ENCODE data around the gene OXT.
"Not testable (repeated sequence)": the region's sequence is repeated elsewhere in the genome, so short reads cannot be mapped to it uniquely, and the experiment has no call there.

Gene OXT

GRCh38 chr20:3047486-3048419 lies 23.7 kb upstream of the OXT start:
- DNase-seq (ENCODE audit: low read depth in 3 of 3, low spot score in 1 of 3) = no peak

GRCh38 chr20:3051385-3052019 lies 19.9 kb upstream of the OXT start:
- DNase-seq (ENCODE audit: low read depth in 3 of 3, low spot score in 1 of 3) = no peak

DNA sequence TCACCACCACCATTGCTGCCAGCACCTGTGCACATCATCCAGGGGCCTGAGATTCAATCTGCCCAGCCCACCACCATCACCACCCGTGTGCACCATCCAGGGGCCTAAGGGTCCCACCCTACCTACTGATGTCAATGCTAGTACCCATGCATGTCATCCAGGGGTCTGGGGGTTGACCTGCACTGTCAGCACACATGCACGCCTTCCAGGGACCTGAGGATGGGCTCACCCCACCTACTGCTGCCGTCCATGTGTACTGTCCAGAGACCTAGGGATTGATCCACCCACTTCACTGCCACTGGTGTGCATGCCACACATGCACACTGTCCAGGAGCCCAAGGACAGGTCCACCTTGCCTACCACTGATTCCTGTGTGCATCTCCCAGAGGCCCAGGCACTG lies 11.9 kb upstream of the OXT start:
- no peak for DNase-seq (ENCODE audit: low read depth in 3 of 3, low spot score in 1 of 3)

GRCh38 chr20:3064119-3064518 lies 7.3 kb upstream of the OXT start:
- not testable (repeated sequence) for DNase-seq (ENCODE audit: low read depth in 3 of 3, low spot score in 1 of 3)

DNA sequence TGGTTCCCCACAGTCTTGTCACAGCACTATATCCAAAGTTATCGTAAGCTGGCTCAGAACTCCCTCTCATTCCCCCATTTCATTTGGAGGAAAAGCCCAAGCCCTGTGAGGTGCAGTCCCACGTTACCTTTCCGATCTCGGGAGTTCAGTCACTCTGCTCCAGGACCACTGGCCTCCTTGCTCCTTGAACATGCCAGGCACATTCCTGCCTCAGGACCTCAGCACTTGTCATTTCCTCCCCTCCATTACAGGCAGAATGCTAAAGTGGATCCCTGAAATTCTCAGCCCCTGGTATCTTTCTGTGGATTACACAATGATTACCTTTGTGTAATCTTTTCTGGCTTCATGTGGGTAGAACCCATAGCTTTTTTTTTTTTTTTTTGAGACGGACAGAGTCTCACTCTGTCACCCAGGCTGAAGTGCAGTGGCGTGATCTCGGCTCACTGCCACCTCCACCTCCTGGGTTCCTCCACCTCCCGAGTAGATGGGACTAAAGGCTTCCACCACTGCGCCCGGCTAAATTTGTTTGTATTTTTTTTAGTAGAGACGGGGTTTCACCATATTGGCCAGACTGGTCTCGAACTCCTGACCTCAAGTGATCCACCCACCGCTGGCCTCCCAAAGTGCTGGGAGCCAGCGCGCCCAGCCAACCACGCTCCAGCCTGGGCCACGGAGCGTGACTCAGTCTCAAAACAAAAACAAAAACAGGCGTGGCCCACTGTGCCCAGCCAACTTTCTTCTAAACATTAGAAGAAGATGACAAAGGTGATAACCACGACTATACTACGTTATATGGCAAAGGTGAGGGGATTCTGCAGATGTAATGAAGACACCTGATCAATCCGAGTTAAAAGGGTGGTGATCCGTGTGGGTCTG lies 4.0 kb upstream of the OXT start:
- no peak for DNase-seq (ENCODE audit: low read depth in 3 of 3, low spot score in 1 of 3)

DNA sequence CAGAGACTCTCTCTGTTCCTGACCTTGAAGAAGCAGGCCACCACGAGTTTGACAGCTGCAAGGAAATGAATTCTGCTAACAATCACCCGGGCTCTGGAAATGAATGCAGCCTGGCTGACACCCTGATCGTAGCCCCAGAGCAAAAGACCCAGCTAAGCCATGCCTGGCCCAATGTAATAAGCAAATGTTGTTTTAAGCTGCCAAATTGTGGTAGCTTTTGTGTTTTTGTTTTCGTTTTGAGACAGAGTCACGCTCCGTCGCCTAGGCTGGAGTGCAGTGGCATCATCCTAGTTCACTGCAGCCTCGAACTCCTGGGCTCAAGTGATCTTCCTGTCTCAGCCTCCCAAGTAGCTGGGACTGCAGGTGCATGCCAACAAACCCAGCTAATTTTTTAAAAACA lies 3.3 kb upstream of the OXT start:
- no peak for DNase-seq (ENCODE audit: low read depth in 3 of 3, low spot score in 1 of 3)

DNA sequence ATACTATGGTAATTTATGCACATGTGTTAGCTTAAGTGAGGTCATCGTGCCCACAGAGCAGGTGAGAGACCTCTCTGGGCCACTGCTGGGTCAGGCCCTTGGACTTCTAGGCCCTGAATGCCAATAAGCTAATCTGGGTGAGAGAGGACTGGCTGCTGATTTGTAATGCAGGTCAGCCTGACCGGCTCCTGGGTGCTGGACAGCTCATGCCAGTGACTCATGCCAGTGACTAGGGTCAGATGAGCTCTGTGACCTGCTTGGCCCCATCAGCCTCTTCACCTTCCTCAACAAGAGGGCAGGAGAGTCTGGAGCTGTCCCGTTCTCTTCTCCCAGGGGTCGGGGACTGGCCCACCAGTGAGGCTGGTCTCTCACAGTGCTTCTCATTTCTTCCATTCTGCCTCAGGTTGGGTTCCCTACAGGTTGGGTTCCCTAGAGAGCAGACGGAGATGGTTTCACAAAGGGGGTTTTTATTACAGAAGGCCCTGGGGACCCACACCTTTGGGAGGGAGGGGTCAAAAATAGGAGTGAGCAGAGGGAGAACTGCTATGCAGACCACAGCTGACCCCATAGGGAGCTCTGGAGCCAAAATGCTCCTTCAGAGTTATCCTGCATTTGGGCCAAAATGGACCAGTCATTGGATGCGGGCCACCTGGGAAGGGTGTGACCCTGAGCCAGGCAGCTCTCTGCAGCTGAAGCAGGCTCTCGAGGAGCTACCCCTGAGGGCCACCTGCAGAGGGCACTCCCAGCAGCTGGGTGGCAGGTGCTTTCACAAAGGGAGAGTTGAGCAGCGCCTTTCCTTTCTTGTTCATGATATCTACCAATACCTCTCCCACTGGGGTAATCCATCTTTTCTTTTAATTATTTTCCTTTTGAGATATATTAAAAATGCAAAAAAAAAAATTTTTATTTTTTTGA lies 2.2 kb upstream of the OXT start:
- no peak for DNase-seq (ENCODE audit: low read depth in 3 of 3, low spot score in 1 of 3)

GRCh38 chr20:3070725-3071124 lies 695 bp upstream of the OXT start:
- no peak for DNase-seq (ENCODE audit: low read depth in 3 of 3, low spot score in 1 of 3)

GRCh38 chr20:3071266-3071609 lies 182 bp upstream of the OXT start:
- DNase-seq (ENCODE audit: low read depth in 3 of 3, low spot score in 1 of 3) = no peak

GRCh38 chr20:3072530-3073250 lies 1.3 kb downstream of the OXT start:
- no peak for DNase-seq (ENCODE audit: low read depth in 3 of 3, low spot score in 1 of 3)

GRCh38 chr20:3073251-3073643 lies 1.8 kb downstream of the OXT start:
- DNase-seq (ENCODE audit: low read depth in 3 of 3, low spot score in 1 of 3) = not testable (repeated sequence)

DNA sequence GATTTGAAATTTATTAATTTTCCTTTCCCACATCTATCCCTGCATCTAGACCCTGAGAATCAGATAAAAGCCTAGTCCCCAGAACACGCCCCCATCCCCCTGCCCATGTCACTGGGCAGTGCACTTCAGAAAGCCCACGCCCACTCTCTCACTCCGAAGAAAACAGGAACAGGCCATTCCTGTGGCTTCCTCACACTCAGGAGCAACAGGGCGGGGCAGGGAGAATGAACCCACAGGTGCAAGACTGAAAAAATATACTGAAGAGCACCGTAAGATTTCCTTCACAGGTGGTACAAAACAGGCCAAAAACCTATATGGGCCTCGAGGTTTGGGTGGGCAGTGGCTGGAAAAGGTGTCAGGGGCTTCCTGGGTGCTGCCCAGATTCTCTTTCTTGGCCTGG lies 3.4 kb downstream of the OXT start:
- DNase-seq (ENCODE audit: low read depth in 3 of 3, low spot score in 1 of 3) = no peak

DNA sequence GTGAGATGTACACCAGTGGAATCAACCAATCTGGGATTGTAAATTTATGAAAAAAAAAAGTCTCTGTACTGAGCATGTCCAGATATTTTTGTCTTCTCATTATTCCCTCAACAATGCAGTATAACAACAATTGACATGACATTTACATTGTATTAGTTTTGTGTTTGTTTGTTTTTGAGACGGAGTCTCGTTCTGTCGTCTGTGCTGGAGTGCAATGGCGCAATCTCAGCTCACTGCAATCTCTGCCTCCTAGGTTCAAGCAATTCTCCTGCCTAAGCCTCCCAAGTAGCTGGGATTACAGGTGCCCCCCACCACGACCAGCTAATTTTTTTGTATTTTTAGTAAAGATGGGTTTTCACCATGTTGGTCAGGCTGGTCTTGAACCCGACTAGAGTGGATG lies 3.9 kb downstream of the OXT start:
- DNase-seq (ENCODE audit: low read depth in 3 of 3, low spot score in 1 of 3) = not testable (repeated sequence)

DNA sequence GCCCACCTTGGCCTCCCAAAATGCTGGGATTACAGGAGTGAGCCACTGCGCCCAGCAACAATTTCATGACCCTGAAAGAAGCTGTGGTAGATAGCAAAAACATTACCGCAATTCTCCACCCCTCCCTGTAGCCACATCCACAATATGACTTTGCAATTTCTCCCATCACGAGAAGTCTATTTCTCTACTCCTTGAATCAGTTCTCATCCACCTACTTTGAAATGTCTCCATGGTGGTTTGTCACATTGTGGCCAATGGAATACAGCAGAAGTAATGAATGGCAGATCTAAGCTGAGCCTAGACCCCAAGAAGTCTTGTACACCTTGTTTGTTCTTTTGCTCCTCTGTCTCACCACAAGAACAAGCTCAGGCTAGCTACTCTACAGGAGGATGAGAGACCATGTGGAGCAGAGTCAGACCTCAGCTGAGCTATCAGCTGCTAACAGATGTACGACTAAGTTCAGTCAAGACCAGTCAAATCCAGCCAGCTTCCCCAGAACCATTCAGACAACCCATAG lies 6.3 kb downstream of the OXT start:
- no peak for DNase-seq (ENCODE audit: low read depth in 3 of 3, low spot score in 1 of 3)

DNA sequence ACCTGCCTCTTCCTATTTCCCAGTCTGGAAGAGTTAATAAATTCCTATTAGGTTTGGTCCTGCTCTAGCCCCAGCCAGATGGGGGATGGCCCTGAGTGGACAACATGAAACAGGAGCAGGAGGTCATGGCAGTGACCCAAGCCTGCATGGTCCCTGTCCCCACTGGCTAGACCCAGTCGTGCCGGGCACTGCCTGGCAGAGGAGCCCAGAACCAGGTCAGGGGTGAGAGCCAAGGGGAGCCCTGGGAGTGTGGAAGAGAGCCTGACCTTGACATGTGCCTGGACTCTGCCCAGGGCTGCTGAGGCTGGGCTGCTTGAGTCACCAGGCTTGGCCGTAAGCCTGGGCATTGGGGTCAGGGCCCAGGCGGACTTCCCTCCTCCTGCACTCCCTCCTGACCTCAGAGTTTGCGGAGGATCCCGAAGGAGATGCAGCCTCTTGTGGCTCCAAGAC lies 9.5 kb downstream of the OXT start:
- no peak for DNase-seq (ENCODE audit: low read depth in 3 of 3, low spot score in 1 of 3)

- DNase-seq (ENCODE audit: low read depth in 3 of 3, low spot score in 1 of 3) = no peak
Measured at GRCh38 chr20:3081641-3082040, 10.2 kb downstream of the OXT start.

DNA sequence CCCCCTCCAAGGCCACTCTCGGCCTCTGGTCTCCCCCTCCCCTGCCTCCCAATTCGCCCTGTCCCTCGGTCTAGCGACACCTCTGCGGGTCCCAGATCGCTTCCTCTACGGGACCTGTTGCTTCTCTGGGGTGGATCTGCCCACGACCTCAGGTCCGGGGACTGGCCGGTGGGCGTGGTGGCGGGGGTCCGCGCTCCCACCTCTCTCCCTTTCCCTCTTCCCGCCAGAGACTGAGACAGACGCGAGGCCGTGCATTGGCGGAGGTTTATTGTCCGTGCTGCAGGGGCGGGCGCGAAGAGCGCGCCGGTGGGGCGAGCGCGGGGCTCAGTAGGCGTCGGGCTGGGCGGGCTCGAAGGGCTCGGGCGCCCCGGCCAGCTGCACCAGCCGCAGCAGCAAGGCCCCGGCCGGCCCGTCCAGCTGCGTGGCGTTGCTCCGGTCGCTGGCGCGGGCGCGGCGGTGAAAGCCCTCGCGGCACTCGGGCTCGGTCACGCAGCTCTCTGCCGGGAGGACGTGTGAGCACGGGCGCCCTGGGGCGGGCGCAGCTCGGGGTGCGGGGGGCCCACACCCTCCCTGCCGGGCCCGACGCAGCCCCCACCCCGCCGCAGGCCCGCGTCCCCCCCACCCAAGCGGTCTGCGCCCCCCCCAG lies 11.0 kb downstream of the OXT start:
- no peak for DNase-seq (ENCODE audit: low read depth in 3 of 3, low spot score in 1 of 3)

GRCh38 chr20:3082955-3083952 lies 11.8 kb downstream of the OXT start:
- DNase-seq (ENCODE audit: low read depth in 3 of 3, low spot score in 1 of 3) = no peak
